Astrocyte (in vitro differentiated cells and primary cell): ENCODE data around the gene FER.

Experiments used
- CTCF ChIP-seq: IDR thresholded peaks from 2 replicates; pipeline ENCODE4 v1.5.1; 2011; ENCODE audit warnings: low read depth, mild to moderate bottlenecking, inconsistent platforms, low read length, moderate library complexity; ENCODE audit not compliant: insufficient read depth
- EZH2 ChIP-seq: IDR thresholded peaks from 2 replicates; pipeline ENCODE4 v1.6.1; 2012; ENCODE audit warnings: mild to moderate bottlenecking, low read length, inconsistent platforms; ENCODE audit not compliant: insufficient read depth

GRCh38 chr5:109196087-109196822 lies 448.6 kb downstream of the FER start:
- TF ChIP-seq EZH2 = no peak
- no peak for TF ChIP-seq CTCF
